Heart left ventricle (tissue), 13 donors: ENCODE results near the gene ADH4.

ENCODE experiments used
- CTCF ChIP-seq, 12 donors: fragments of 200-600 bp; sonication (generic) in 4 of 12; IDR thresholded peaks; one replicate each; pipeline versions ENCODE4 v1.5.0 to v1.8.0; 2018 to 2022; ENCODE audit warnings: antibody characterized with exemption in 12 of 12, mild to moderate bottlenecking in 5 of 12
- POLR2A ChIP-seq, 2 donors: fragments of 450-650 bp; IDR thresholded peaks; one replicate each; pipeline ENCODE4 v1.6.1; 2017; ENCODE audit warnings: antibody characterized with exemption in 2 of 2, mild to moderate bottlenecking in 2 of 2, moderate library complexity in 2 of 2
- donor health status: ischemic (EF 13 %, LVEDD 7.1; RV severe dilation, severe dysfunction).
- donor health status: DM: no; HTN: yes; CAD: no.
- donor health status: DM: no; HTN: no; CAD: no.
- donor health status: ischemic (EF 25% LVEDD 6.9; RV normal size, moderate dysfunction).
- donor health status: ischemic (EF 25% LVEDD 5.7; RV mildly dilated, moderate dysfunction).
- donor health status: ischemic (EF 35%, LVEDD 5.7; RV mildly dilated, moderate dysfunction).
- donor health status: nonischemic (EF 11% LVEDD 7.7; RV severe dilation, severe dysfunction).
- donor health status: DM: yes; HTN: yes; CAD: no.
- donor health status: PGD.
- donor health status: ischemic (EF 29% LVEDD 5.4; RV normal size, mild dysfunction).
- donor health status: nonischemic (EF 23%, LVEDD 6.1; RV moderate dilation, normal function).

- TF ChIP-seq POLR2A (IDR thresholded peaks at IDR 0.05) (no peak), CTCF (IDR thresholded peaks at IDR 0.05) (no peak)
Observed at GRCh38 chr4:99157478-99157935, 13.4 kb upstream of the ADH4 start.
